Breast epithelium (tissue), 4 donors: ENCODE data around the gene HSPE1. TPM values are rescaled to one million over a fixed set of nuclear protein-coding genes. Genes with fewer than 3 reads are reported as not detected.
A peak's percentile ranks its signal among the peaks of the same experiment; 100 is the strongest.

Experiments used
- DNase-seq, 2 donors: peaks; one replicate each; pipeline ENCODE4 v3.0.0-alpha.2; 2019; ENCODE audit warnings: low spot score in 2 of 2
- H3K27ac ChIP-seq, 2 donors: fragments of 200-600 bp; sonication (generic) in 1 of 2; one replicate each; pipeline ENCODE4 v1.5.1; 2016 to 2019; ENCODE audit warnings: mild to moderate bottlenecking in 1 of 2
- H3K27me3 ChIP-seq, 2 donors: fragments of 200-600 bp; sonication (generic) in 1 of 2; one replicate each; pipeline versions ENCODE4 v1.5.1 to v1.6.0; 2017 to 2019; ENCODE audit warnings: control low read depth in 1 of 2, mild to moderate bottlenecking in 1 of 2
- H3K36me3 ChIP-seq: fragments of 200-600 bp; one replicate; pipeline ENCODE4 v1.5.1; 2019
- H3K4me1 ChIP-seq, 2 donors: fragments of 200-600 bp; sonication (generic); one replicate each; pipeline ENCODE4 v1.5.1; 2016 to 2019; ENCODE audit warnings: control low read depth in 1 of 2
- H3K4me3 ChIP-seq, 3 donors: fragments of 200-600 bp; sonication (generic); 1 replicate in 2 of 3; 2 replicates in 1 of 3; pipeline ENCODE4 v1.5.1; 2016 to 2019; ENCODE audit warnings: mild to moderate bottlenecking in 3 of 3, moderate library complexity in 2 of 3
- H3K9me3 ChIP-seq, 2 donors: fragments of 200-600 bp; sonication (generic) in 1 of 2; one replicate each; pipeline ENCODE4 v1.5.1; 2016 to 2019; ENCODE audit warnings: control low read depth in 1 of 2
- POLR2A ChIP-seq: fragments of 450-650 bp; IDR thresholded peaks from one replicate; pipeline ENCODE4 v1.6.1; 2016; ENCODE audit warnings: antibody characterized with exemption, mild to moderate bottlenecking, moderate library complexity
- POLR2AphosphoS5 ChIP-seq, 3 donors: sonication (generic); formaldehyde crosslinking; IDR thresholded peaks; one replicate each; pipeline ENCODE4 v1.6.1; 2017; ENCODE audit warnings: antibody characterized with exemption in 3 of 3
- intact Hi-C: fragments of 100-400 bp; cut with DNase I; formaldehyde crosslinking; loops from one replicate; pipeline ENCODE4 v1.15.1; 2023; ENCODE audit warnings: low total_unique reads
- total RNA-seq, 3 donors: library from RNA; depleted of rRNA; stranded (reverse); fragments of >200 nt; gene quantifications; one replicate each; pipeline ENCODE4 v1.1.0, GENCODE V29; 2016
- TF ChIP-seq, protein P1 (sequence below), 3 donors: fragments of 450-650 bp; IDR thresholded peaks; one replicate each; pipeline ENCODE4 v1.5.1; 2016 to 2017; ENCODE audit warnings: antibody characterized with exemption in 3 of 3, mild to moderate bottlenecking in 3 of 3, moderate library complexity in 3 of 3

HSPE1 gene
- total RNA-seq, 3 donors from 2014 or later: 74.9 to 170 (median 124) TPM

DNA sequence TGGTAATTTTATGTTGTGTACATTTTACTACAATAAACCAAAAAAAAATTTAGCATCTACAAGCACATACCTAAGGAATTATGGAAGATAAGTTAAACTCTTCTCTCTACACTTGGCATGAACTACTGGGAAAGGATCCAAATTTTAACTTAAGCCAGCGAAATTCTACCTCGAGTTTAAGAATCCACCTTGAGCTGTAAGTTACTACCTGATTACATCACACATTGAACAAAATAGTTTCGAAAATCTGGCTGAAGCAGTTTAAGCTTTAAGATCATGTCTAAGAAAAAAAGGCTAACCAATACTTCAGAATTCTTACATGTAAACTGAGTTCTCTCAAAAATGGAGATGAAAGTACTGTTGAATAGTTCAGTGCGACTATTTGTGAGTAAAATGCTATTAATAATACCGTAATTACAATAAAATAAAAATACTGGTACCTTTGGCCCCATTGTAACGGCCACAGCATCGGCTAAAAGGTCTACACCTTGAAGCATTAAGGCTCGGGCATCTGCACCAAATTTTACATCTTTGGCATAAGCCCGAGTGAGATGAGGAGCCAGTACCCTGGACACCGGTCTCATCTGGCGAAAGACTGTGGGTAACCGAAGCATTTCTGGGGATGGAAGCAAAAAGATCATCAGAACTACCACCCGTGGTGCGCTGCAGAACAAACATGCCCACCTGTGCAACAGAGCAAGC, 1.8 kb upstream of the HSPE1 start:
- DNase-seq: no peak
- H3K4me1 ChIP-seq: peaks cover 0 to 26% of the 10 kb centered on the region in 2 donors
- H3K27me3 ChIP-seq: no peaks in the 10 kb centered on the region
- no peaks in the 10 kb centered on the region for H3K9me3 ChIP-seq
- peak overlapping the region; percentile 97 to 98 for H3K27ac ChIP-seq
- intact Hi-C loops: loop anchor here (5.0 kb wide), 1 partner anchor 1964 kb away; no protein-coding TSS in a partner anchor
- no peaks in the 10 kb centered on the region for H3K36me3 ChIP-seq
- TF ChIP-seq POLR2A: no peak
- TF ChIP-seq, protein P1, sequence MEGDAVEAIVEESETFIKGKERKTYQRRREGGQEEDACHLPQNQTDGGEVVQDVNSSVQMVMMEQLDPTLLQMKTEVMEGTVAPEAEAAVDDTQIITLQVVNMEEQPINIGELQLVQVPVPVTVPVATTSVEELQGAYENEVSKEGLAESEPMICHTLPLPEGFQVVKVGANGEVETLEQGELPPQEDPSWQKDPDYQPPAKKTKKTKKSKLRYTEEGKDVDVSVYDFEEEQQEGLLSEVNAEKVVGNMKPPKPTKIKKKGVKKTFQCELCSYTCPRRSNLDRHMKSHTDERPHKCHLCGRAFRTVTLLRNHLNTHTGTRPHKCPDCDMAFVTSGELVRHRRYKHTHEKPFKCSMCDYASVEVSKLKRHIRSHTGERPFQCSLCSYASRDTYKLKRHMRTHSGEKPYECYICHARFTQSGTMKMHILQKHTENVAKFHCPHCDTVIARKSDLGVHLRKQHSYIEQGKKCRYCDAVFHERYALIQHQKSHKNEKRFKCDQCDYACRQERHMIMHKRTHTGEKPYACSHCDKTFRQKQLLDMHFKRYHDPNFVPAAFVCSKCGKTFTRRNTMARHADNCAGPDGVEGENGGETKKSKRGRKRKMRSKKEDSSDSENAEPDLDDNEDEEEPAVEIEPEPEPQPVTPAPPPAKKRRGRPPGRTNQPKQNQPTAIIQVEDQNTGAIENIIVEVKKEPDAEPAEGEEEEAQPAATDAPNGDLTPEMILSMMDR (IDR thresholded peaks at IDR 0.05): no peak
- no peak for TF ChIP-seq POLR2AphosphoS5 (IDR thresholded peaks at IDR 0.05)
- H3K4me3 ChIP-seq: peak overlapping the region; percentile 77 to 92 (median 80)

GRCh38 chr2:197498937-197499593, 1.1 kb upstream of the HSPE1 start:
- intact Hi-C loops: loop anchor here (5.0 kb wide), 1 partner anchor 1963 kb away; no protein-coding TSS in a partner anchor
- peak; percentile 37 to 60 for DNase-seq
- Histone ChIP-seq H3K9me3 (no peaks in the 10 kb centered on the region), H3K36me3 (no peaks in the 10 kb centered on the region), H3K27ac (peak overlapping the region; percentile 97 to 98), H3K27me3 (no peaks in the 10 kb centered on the region), H3K4me3 (peak overlapping the region; percentile 77 to 92 (median 80)), H3K4me1 (peaks cover 0 to 26% of the 10 kb centered on the region in 2 donors)
- no peak for TF ChIP-seq POLR2AphosphoS5 (IDR thresholded peaks at IDR 0.05)
- TF ChIP-seq POLR2A: no peak
- TF ChIP-seq, protein P1 (IDR thresholded peaks at IDR 0.05): no peak

DNA sequence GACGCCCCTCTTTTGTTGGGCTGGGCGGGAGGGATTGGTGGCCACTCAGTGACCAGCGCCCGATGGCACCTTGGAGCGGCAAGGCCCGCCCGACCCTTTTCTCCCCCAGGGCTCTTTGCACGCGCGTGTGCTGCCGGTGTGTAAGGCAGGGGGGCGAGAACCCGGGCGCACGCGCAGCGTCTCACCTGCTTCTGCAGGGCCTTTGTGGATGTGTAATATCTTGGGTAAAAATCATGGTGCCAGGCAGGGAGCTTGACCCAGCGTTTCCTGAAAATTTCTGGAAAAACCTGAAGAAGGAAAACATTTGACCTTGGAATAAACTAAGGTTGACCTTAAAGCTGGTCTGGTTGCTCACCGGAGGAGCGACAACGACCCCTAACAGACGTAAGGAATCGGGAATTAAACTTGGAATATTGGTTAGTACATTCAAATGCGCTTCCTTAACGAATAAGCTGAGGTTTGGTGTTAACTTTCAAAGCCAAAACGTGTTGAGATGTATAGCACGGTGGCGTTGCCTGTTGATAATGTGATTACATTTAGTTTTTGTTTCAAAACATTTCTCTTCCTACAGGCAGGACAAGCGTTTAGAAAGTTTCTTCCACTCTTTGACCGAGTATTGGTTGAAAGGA, 438 bp downstream of the HSPE1 start:
- intact Hi-C loops: no loop called here
- no peaks in the 10 kb centered on the region for H3K36me3 ChIP-seq
- peak overlapping the region; percentile 77 to 92 (median 80) for H3K4me3 ChIP-seq
- no peaks in the 10 kb centered on the region for H3K9me3 ChIP-seq
- peaks cover 0 to 26% of the 10 kb centered on the region in 2 donors for H3K4me1 ChIP-seq
- H3K27me3 ChIP-seq: no peaks in the 10 kb centered on the region
- no peak for TF ChIP-seq POLR2A
- no peak for TF ChIP-seq POLR2AphosphoS5 (IDR thresholded peaks at IDR 0.05)
- TF ChIP-seq, protein P1 (IDR thresholded peaks at IDR 0.05): no peak
- DNase-seq: no peak
- H3K27ac ChIP-seq: peak overlapping the region; percentile 97 to 98

DNA sequence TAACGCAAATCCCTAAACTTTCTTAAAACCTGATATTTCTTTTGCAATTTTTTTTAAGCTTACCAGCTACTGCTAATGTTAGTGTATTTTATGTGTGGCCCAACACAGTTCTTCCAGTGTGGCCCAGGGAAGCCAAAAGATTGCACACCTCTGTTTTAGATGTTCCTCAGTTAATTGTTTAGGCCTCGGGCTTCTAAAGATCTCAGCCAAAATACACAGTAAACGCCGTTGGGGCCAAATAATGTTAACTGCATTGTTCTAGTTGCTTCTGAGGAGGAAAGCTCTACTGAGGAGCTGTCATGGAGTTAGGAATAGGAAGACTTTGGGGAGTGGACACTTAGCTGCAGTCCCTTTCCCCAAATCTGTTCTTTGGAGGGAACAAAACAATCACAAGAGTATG, 2.0 kb downstream of the HSPE1 start:
- DNase-seq: no peak
- H3K4me1 ChIP-seq: peaks cover 0 to 26% of the 10 kb centered on the region in 2 donors
- H3K27me3 ChIP-seq: no peaks in the 10 kb centered on the region
- H3K9me3 ChIP-seq: no peaks in the 10 kb centered on the region
- H3K36me3 ChIP-seq: no peaks in the 10 kb centered on the region
- H3K4me3 ChIP-seq: peak overlapping the region in 1 of 3 donors; percentile 80
- TF ChIP-seq, protein P1 (IDR thresholded peaks at IDR 0.05): no peak
- TF ChIP-seq POLR2AphosphoS5 (IDR thresholded peaks at IDR 0.05) (no peak), POLR2A (no peak)
- intact Hi-C loops: no loop called here
- peak overlapping the region; percentile 2 to 97 for H3K27ac ChIP-seq
